Effector memory CD4-positive, alpha-beta T cell (primary cell): ENCODE results near the gene MYH14.

Experiments used
- DNase-seq, 3 donors: peaks; one replicate each; pipeline ENCODE4 v3.0.0-alpha.2; 2020
- H3K27ac ChIP-seq: 2 replicates; pipeline ENCODE4 v1.7.0; 2013; ENCODE audit warnings: mild to moderate bottlenecking, low read length, moderate library complexity; ENCODE audit not compliant: insufficient read depth, poor library complexity, severe bottlenecking
- H3K27me3 ChIP-seq: replicated peaks from 2 replicates; pipeline ENCODE4 v1.7.0; 2013; ENCODE audit warnings: mild to moderate bottlenecking, low read length; ENCODE audit not compliant: insufficient read depth, control insufficient read depth, poor library complexity, severe bottlenecking
- H3K36me3 ChIP-seq: 2 replicates; pipeline ENCODE4 v1.7.0; 2013; ENCODE audit warnings: mild to moderate bottlenecking, low read length, moderate library complexity; ENCODE audit not compliant: control insufficient read depth, insufficient read depth
- H3K4me1 ChIP-seq: 2 replicates; pipeline ENCODE4 v1.7.0; 2013; ENCODE audit warnings: low read length, mild to moderate bottlenecking; ENCODE audit not compliant: control insufficient read depth, insufficient read depth, poor library complexity, severe bottlenecking
- H3K4me3 ChIP-seq: 2 replicates; pipeline ENCODE4 v1.7.0; 2013; ENCODE audit warnings: low read length, low read depth, mild to moderate bottlenecking; ENCODE audit not compliant: insufficient read depth, poor library complexity, severe bottlenecking
- H3K9me3 ChIP-seq: 2 replicates; pipeline ENCODE4 v1.7.0; 2013; ENCODE audit warnings: mild to moderate bottlenecking, low read length, moderate library complexity; ENCODE audit not compliant: control insufficient read depth

The MYH14 gene

GRCh38 chr19:50356691-50357177 is 153.3 kb downstream of the MYH14 start:
- H3K27me3 ChIP-seq: no peaks in the 10 kb centered on the region
- H3K27ac ChIP-seq: peak overlapping the region; percentile 94
- H3K4me3 ChIP-seq: peak overlapping the region; percentile 72
- H3K9me3 ChIP-seq: no peaks in the 10 kb centered on the region
- H3K4me1 ChIP-seq: peaks cover 8% of the 10 kb centered on the region
- H3K36me3 ChIP-seq: no peaks in the 10 kb centered on the region
- DNase-seq: no peak

DNA sequence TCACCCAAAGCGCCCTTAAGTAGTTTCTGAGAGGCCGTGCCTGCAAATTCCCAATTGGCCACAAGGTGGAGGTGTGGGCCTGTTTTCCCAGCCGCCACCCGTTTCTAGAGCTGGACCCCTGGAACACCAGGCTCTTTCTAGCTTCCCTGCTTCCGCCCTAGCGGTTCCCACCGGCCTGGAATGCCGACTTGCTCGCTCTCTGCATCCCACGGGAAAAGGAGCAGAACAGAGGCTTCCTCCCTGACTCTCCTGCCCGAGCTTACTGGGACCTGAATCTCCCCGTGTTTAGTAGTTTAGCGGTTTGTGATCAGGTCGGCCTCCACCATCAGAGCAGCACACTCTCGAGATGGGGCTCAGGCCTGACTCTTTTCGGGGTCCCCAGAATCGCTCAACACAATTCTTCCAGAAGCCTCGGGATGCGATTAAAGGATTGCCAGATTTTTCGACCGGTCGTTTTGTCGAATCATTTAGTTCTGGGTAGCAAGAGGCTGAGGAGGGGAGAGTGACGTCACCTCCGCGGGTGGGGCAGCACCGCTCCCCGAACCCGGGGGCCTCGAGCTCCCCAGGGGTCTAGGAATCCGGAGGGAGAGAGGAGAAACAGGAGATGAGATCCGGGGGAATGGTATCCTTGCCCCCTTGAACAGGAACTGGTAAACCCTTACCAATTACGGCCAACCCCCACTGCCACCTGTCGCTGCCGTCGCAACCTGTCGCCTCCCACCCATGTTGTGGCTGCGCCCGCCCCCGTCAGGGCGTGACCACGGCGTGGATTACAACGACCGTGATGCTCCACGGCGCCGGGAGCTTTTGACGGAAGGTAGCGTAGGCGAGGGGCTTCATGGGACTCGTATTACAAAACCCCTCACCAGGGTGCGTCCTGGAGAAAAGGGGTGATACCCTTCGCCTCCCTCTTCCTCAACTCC is 154.0 kb downstream of the MYH14 start:
- peak; percentile 67 to 80 (median 77) for DNase-seq
- H3K27me3 ChIP-seq: no peaks in the 10 kb centered on the region
- no peaks in the 10 kb centered on the region for H3K9me3 ChIP-seq
- H3K4me3 ChIP-seq: peak overlapping the region; percentile 72
- peak overlapping the region; percentile 94 for H3K27ac ChIP-seq
- no peaks in the 10 kb centered on the region for H3K36me3 ChIP-seq
- H3K4me1 ChIP-seq: peaks cover 8% of the 10 kb centered on the region

DNA sequence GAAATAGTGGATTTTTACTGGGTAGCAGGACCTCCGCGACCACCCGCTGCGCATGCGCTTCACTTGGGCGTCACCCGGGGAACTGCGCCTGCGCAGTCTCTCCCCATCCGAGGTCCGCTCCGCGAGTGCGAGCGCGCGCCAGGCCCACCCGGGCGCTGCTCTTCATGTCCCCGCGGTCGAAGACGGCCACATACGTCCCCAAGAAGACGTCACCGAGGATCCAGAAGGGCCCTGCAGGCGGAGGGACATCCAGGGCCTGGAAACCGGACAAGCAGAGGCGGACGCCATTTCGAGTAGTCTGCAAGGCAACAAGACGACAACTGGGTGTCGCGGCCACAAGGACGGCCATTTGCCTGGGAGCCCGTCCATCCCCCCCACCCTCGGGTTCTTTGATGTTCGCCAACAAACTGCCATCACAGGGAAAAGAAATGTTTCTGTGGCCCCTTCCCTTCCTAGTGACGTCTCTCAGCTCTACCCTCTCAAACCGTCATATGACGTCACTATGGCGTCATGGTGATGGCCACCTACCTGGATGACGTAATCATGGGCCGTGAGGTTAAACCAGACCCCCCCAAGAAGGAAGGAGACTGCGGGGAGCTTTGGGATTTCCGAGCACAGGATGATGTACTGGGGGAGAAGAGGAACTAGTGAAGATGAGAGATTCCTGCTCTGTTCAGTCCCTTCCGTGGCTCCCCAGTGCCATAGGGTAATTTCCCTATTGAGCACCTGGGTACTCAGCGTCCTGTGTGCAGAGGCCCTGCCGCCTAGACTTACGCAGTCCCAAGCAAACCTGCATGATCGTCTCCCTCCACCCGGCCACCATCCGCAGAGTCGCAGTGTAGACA is 155.3 kb downstream of the MYH14 start:
- DNase-seq: peak; percentile 57 to 69 (median 64)
- peak overlapping the region; percentile 94 for H3K27ac ChIP-seq

DNA sequence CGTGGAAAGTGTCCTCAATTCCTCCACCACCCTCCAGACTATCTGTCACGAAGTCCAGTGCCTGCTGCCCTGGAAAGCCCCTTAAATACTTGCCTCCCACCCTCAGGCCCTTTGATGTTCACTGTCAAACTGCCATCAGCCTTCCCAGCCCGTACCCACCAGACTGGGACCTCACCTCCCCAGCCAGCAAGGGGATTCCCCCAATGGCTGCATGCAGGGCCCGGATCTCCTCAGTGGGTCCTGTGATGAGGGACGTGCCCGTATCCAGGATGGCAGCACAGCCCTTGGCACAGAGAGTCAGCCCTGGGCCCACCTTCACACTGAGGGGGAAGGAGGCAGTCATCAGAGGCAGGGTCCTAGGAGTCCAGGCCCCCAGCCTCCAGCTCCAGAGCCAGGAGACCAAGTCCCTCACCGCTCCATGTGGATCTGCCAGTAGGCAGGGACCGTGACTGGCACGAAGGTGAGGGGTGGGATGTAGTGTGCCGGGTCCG is 156.0 kb downstream of the MYH14 start:
- H3K4me3 ChIP-seq: no peak overlapping the region
- DNase-seq: no peak

More for the DNA sequence above, 155.3 kb downstream of the MYH14 start:
- Histone ChIP-seq H3K9me3 (no peaks in the 10 kb centered on the region), H3K36me3 (no peaks in the 10 kb centered on the region), H3K4me3 (peak overlapping the region; percentile 72), H3K4me1 (peaks cover 8% of the 10 kb centered on the region), H3K27me3 (no peaks in the 10 kb centered on the region)

More for the DNA sequence above, 156.0 kb downstream of the MYH14 start:
- Histone ChIP-seq H3K9me3 (no peaks in the 10 kb centered on the region), H3K4me1 (peaks cover 8% of the 10 kb centered on the region), H3K27ac (no peak overlapping the region), H3K36me3 (no peaks in the 10 kb centered on the region), H3K27me3 (no peaks in the 10 kb centered on the region)
